Keratinocyte (primary cell): ENCODE data around the gene CA7. TPM values are rescaled to one million over a fixed set of nuclear protein-coding genes. Genes with fewer than 3 reads are reported as not detected.

ENCODE experiments used
- DNase-seq: peaks from one replicate; pipeline ENCODE4 v3.0.0-alpha.2; 2011; ENCODE audit warnings: low read depth, missing footprints, low spot score
- FAIRE-seq: peaks from 2 replicates; lab custom pipeline; 2011; peaks lifted over from hg19 to GRCh38; lab: Jason Lieb, UNC
- H2AFZ ChIP-seq: 2 replicates; pipeline ENCODE4 v1.6.0; 2012; ENCODE audit warnings: low read length, control low read depth, inconsistent platforms; ENCODE audit not compliant: control insufficient read depth
- H3K27ac ChIP-seq: 2 replicates; pipeline ENCODE4 v1.5.1; 2011; ENCODE audit warnings: low read length; ENCODE audit not compliant: control insufficient read depth, insufficient read depth
- H3K27me3 ChIP-seq: 3 replicates; pipeline ENCODE4 v1.6.0; 2011; ENCODE audit warnings: low read length; ENCODE audit not compliant: control insufficient read depth, insufficient read depth; ENCODE audit errors: extremely low read depth
- H3K36me3 ChIP-seq, 2 experiments: 2 replicates in 1 of 2; 3 replicates in 1 of 2; pipeline ENCODE4 v1.5.1; 2011; ENCODE audit warnings: low read length in 2 of 2, mild to moderate bottlenecking in 1 of 2; ENCODE audit not compliant: control insufficient read depth in 2 of 2, insufficient read depth in 2 of 2; ENCODE audit errors: extremely low read depth in 1 of 2
- H3K4me1 ChIP-seq: 3 replicates; pipeline ENCODE4 v1.5.1; 2011; ENCODE audit warnings: low read length; ENCODE audit not compliant: control insufficient read depth, insufficient read depth; ENCODE audit errors: extremely low read depth
- H3K4me2 ChIP-seq: 3 replicates; pipeline ENCODE4 v1.6.0; 2011; ENCODE audit warnings: low read depth, low read length; ENCODE audit not compliant: control insufficient read depth, insufficient read depth; ENCODE audit errors: extremely low read depth
- H3K4me3 ChIP-seq, 3 experiments: fragments of 200-600 bp in 1 of 3; sonication (generic) in 1 of 3; 2 replicates in 2 of 3; 3 replicates in 1 of 3; pipeline ENCODE4 v1.5.1; 2011 to 2016; ENCODE audit warnings: low read length in 3 of 3, mild to moderate bottlenecking in 3 of 3, control low read depth in 2 of 3, inconsistent platforms in 1 of 3, low read depth in 1 of 3, mixed read lengths in 1 of 3, mixed run types in 1 of 3, moderate library complexity in 1 of 3; ENCODE audit not compliant: control insufficient read depth in 2 of 3, insufficient read depth in 2 of 3; ENCODE audit errors: extremely low read depth in 1 of 3
- H3K79me2 ChIP-seq: 2 replicates; pipeline ENCODE4 v1.6.0; 2012; ENCODE audit warnings: low read length; ENCODE audit not compliant: control insufficient read depth, insufficient read depth
- H3K9ac ChIP-seq: 3 replicates; pipeline ENCODE4 v1.6.0; 2011; ENCODE audit warnings: low read length; ENCODE audit not compliant: control insufficient read depth, insufficient read depth; ENCODE audit errors: extremely low read depth
- H3K9me1 ChIP-seq: 3 replicates; pipeline ENCODE4 v1.6.0; 2011; ENCODE audit warnings: low read length; ENCODE audit not compliant: control insufficient read depth, insufficient read depth; ENCODE audit errors: extremely low read depth
- H3K9me3 ChIP-seq: 2 replicates; pipeline ENCODE4 v1.5.1; 2012; ENCODE audit warnings: low read depth, low read length; ENCODE audit not compliant: control insufficient read depth
- H4K20me1 ChIP-seq: 3 replicates; pipeline ENCODE4 v1.6.0; 2011; ENCODE audit warnings: low read length; ENCODE audit not compliant: control insufficient read depth, insufficient read depth; ENCODE audit errors: extremely low read depth
- EZH2 ChIP-seq: IDR thresholded peaks from one replicate; pipeline ENCODE4 v1.6.1; 2012; ENCODE audit warnings: inconsistent platforms, mild to moderate bottlenecking, low read length, moderate library complexity
- dilution Hi-C: fragments of 300-500 bp; cut with MboI; formaldehyde crosslinking; loops from one replicate; pipeline ENCODE4 v1.7.0; 2020; ENCODE audit warnings: low sequenced_read_pairs; ENCODE audit not compliant: extremely low pct_ligation_motif_present
- polyA plus RNA-seq, 5 experiments: library from polyadenylated mRNA; depleted of rRNA in 3 of 5; stranded (reverse) in 3 of 5; stranded (forward) in 1 of 5; unstranded in 1 of 5; fragments of >200 nt; gene quantifications; 1 replicate in 1 of 5; 2 replicates in 3 of 5; 3 replicates in 1 of 5; pipeline versions ENCODE4 v1.2.1 to v1.2.3, GENCODE V29; 2011 to 2012; ENCODE audit warnings: missing spikeins in 2 of 5, low read depth in 1 of 5, low replicate concordance in 1 of 5
- TF ChIP-seq, protein P1 (sequence below), 3 experiments: IDR thresholded peaks in 1 of 3; conservative IDR thresholded peaks in 1 of 3; optimal IDR thresholded peaks in 1 of 3; 2 replicates in 2 of 3; 3 replicates in 1 of 3; pipeline versions ENCODE3 to v1.5.1; 2011; ENCODE audit warnings: low read length in 3 of 3, mild to moderate bottlenecking in 3 of 3, moderate library complexity in 2 of 3, control low read depth in 1 of 3, inconsistent platforms in 1 of 3; ENCODE audit not compliant: insufficient read depth in 2 of 3; ENCODE audit errors: extremely low read depth in 1 of 3

Gene CA7
- polyA plus RNA-seq, 1 donor (not counting 4 experiments of a cell fraction or from before 2014, with no cell fraction given): not detected

DNA sequence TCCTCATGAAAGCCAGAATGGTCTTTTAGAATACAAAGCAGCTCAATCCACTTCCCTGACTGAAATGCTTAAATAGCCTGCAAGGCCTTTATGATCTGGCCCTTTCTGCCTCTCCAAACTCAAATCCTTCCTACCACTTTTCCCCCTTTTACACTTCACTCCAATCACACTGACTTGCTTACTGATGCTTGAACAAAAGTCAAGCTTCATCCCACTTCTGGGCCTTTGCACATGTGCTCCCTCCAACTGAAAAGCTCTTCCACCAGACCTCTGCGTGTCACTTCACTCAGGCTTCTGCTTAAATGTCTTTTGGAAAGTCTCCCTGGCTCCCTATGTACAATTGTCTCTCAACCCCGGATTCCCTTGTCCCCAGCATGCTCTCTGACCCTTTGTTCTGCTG is 29.5 kb upstream of the CA7 start:
- Histone ChIP-seq H3K9ac (no peak overlapping the region), H3K27ac (no peak overlapping the region), H3K36me3 (peaks cover 9 to 15% of the 10 kb centered on the region in 2 experiments), H3K79me2 (no peaks in the 10 kb centered on the region), H4K20me1 (no peaks in the 10 kb centered on the region), H3K4me3 (no peak overlapping the region), H2AFZ (no peak overlapping the region), H3K9me1 (no peaks in the 10 kb centered on the region), H3K9me3 (no peaks in the 10 kb centered on the region), H3K4me2 (no peak overlapping the region), H3K27me3 (no peaks in the 10 kb centered on the region), H3K4me1 (peaks cover 11% of the 10 kb centered on the region)
- FAIRE-seq (no peak), DNase-seq (no peak)
- no peak for TF ChIP-seq EZH2
- TF ChIP-seq, protein P1, sequence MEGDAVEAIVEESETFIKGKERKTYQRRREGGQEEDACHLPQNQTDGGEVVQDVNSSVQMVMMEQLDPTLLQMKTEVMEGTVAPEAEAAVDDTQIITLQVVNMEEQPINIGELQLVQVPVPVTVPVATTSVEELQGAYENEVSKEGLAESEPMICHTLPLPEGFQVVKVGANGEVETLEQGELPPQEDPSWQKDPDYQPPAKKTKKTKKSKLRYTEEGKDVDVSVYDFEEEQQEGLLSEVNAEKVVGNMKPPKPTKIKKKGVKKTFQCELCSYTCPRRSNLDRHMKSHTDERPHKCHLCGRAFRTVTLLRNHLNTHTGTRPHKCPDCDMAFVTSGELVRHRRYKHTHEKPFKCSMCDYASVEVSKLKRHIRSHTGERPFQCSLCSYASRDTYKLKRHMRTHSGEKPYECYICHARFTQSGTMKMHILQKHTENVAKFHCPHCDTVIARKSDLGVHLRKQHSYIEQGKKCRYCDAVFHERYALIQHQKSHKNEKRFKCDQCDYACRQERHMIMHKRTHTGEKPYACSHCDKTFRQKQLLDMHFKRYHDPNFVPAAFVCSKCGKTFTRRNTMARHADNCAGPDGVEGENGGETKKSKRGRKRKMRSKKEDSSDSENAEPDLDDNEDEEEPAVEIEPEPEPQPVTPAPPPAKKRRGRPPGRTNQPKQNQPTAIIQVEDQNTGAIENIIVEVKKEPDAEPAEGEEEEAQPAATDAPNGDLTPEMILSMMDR (optimal IDR thresholded peaks at IDR 0.05 in 1 of 3, IDR thresholded peaks at IDR 0.05 in 1 of 3, conservative IDR thresholded peaks at IDR 0.05 in 1 of 3; ENCODE audit: extremely low read depth in 1 of 3, insufficient read depth in 2 of 3, low read length in 3 of 3): no peak
- dilution Hi-C loops: no loop called here

DNA sequence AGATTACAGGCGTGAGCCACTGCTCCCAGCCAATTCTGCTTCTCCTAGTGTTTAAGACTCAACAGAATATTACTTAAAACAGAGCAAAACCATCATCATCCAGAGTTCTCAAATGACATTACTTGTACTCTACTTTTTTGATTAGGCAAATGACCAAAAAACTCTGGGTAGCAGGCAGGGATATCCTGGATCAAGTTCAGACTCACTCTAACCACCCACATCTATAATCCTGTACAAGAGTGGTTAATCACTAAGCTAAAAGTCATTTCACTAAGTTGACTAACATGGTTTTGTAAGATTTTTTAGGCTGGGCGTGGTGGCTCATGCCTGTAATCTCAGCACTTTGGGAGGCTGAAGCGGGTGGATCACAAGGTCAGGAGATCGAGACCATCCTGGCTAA is 20.2 kb upstream of the CA7 start:
- no peak for DNase-seq
- Histone ChIP-seq H3K27ac (no peak overlapping the region), H3K9me3 (no peaks in the 10 kb centered on the region), H3K27me3 (no peaks in the 10 kb centered on the region), H2AFZ (no peak overlapping the region), H3K4me2 (no peak overlapping the region), H3K36me3 (peaks cover 16 to 25% of the 10 kb centered on the region in 2 experiments), H3K9me1 (no peaks in the 10 kb centered on the region), H3K4me3 (no peak overlapping the region), H3K79me2 (peaks cover 26% of the 10 kb centered on the region), H3K9ac (no peak overlapping the region), H4K20me1 (no peaks in the 10 kb centered on the region), H3K4me1 (peaks cover 2% of the 10 kb centered on the region)
- no peak for FAIRE-seq
- TF ChIP-seq EZH2: no peak
- TF ChIP-seq, protein P1 (optimal IDR thresholded peaks at IDR 0.05 in 1 of 3, IDR thresholded peaks at IDR 0.05 in 1 of 3, conservative IDR thresholded peaks at IDR 0.05 in 1 of 3; ENCODE audit: extremely low read depth in 1 of 3, insufficient read depth in 2 of 3, low read length in 3 of 3): no peak
- dilution Hi-C loops: no loop called here
